Pancreas (tissue), 10 donors: ENCODE results near the gene DDX51. TPM values are rescaled to one million over a fixed set of nuclear protein-coding genes. Genes with fewer than 3 reads are reported as not detected.

Source experiments
- ATAC-seq, 4 donors: fragments of 200-7000 bp; cut with Tn5 transposase; one replicate each; pipeline versions ENCODE4 v1.8.0 to v1.9.1; 2020; ENCODE audit warnings: mild to moderate bottlenecking in 4 of 4, moderate library complexity in 4 of 4
- DNase-seq, 6 donors: peaks; one replicate each; pipeline ENCODE4 v3.0.0-alpha.2; 2020
- FAIRE-seq: peaks from 2 replicates; lab custom pipeline; 2012; peaks lifted over from hg19 to GRCh38; lab: Jason Lieb, UNC
- H3K27ac ChIP-seq, 4 donors: fragments of 200-600 bp; sonication (generic); 1 replicate in 3 of 4; 2 replicates in 1 of 4; pipeline versions ENCODE4 v1.5.0 to v1.8.0; 2020
- H3K27me3 ChIP-seq, 4 donors: fragments of 200-600 bp; one replicate each; pipeline ENCODE4 v1.8.0; 2021
- H3K36me3 ChIP-seq, 3 donors: fragments of 200-600 bp; sonication (generic) in 1 of 3; one replicate each; pipeline versions ENCODE4 v1.5.0 to v1.8.0; 2020 to 2021
- H3K4me1 ChIP-seq, 3 donors: fragments of 200-600 bp; one replicate each; pipeline ENCODE4 v1.8.0; 2021
- H3K4me3 ChIP-seq, 4 donors: fragments of 200-600 bp; sonication (generic) in 2 of 4; one replicate each; pipeline versions ENCODE4 v1.5.0 to v1.8.0; 2020 to 2021
- H3K9me3 ChIP-seq, 4 donors: fragments of 200-600 bp; one replicate each; pipeline ENCODE4 v1.8.0; 2021
- CTCF ChIP-seq, 4 donors: fragments of 200-600 bp; sonication (generic) in 3 of 4; IDR thresholded peaks; one replicate each; pipeline versions ENCODE4 v1.5.0 to v1.8.0; 2021; ENCODE audit warnings: antibody characterized with exemption in 4 of 4
- WGBS, 2 donors: extraction: QIAGEN DNeasy Blood & Tissue Kit; methylation state at CpG; one replicate each; pipeline ENCODE4 v1.1.7; 2013; 5-methylcytosine and 5-hydroxymethylcytosine counted together
- intact Hi-C, 3 donors: fragments of 100-400 bp; cut with DNase I; formaldehyde crosslinking; loops; one replicate each; pipeline versions ENCODE4 v1.11.1 to v1.14.2; 2022
- polyA plus RNA-seq, 2 donors: library from polyadenylated mRNA; stranded (reverse); fragments of 200-250 nt; gene quantifications; one replicate each; pipeline ENCODE4 v1.2.3, GENCODE V29; 2013
- total RNA-seq, 6 donors: library from RNA; stranded (reverse); fragmentation: NEBNext Ultra II Directional in 4 of 6; extraction: Animal tissue kit (Norgen Biotek cat#: 25700) in 4 of 6; gene quantifications; one replicate each; pipeline versions ENCODE4 v1.2.1 to v1.2.4, GENCODE V29; 2021 to 2023
- donor health status: healthy with polysubstance abuse.
- donor health status: DM: no; HTN: no; CAD: no; lungs with moderate emphysema.
- donor health status: DM: no; HTN: no; CAD: no.
- donor health status: control.
- donor health status: control.
- donor health status: Bipolar disorder and iron deficiency.
- donor health status: DM: yes; HTN: yes; CAD: no.
- donor health status: DM: no; HTN: no; CAD: no.
- donor health status: DM: no; HTN: no; CAD: no.
- donor health status: DM: yes; HTN: yes; CAD: no.

DDX51 gene
- total and polyA plus RNA-seq, 8 donors: 7.8 to 46.7 (median 13.7) TPM

- WGBS, 2 donors: 62 to 75% methylated on average over 33 of the region's 33 CpGs
- peaks cover 0 to 10% (median 0%) of the 10 kb centered on the region in 4 donors for H3K27me3 ChIP-seq
Measured at GRCh38 chr12:132170637-132171292, 26.6 kb upstream of the DDX51 start.

GRCh38 chr12:132170094-132170636 is 26.0 kb upstream of the DDX51 start:
- H3K36me3 ChIP-seq: no peaks in the 10 kb centered on the region
- H3K27ac ChIP-seq: peak overlapping the region in 1 of 4 donors; percentile 12
- no peak overlapping the region for H3K4me3 ChIP-seq
- TF ChIP-seq CTCF (IDR thresholded peaks at IDR 0.05): no peak
- no peaks in the 10 kb centered on the region for H3K9me3 ChIP-seq
- FAIRE-seq (no peak), DNase-seq (peak in 2 of 6 donors; percentile 23 to 58), ATAC-seq (peak in 3 of 4 donors; percentile 36 to 63 (median 58))
- intact Hi-C loops: no loop called here
- peaks cover 0 to 7% (median 0%) of the 10 kb centered on the region in 4 donors for H3K27me3 ChIP-seq
- H3K4me1 ChIP-seq: no peaks in the 10 kb centered on the region
- WGBS, 2 donors: 25 to 28% methylated on average over 16 of the region's 16 CpGs

More at GRCh38 chr12:132170637-132171292, 26.6 kb upstream of the DDX51 start:
- intact Hi-C loops: no loop called here
- Histone ChIP-seq H3K4me1 (no peaks in the 10 kb centered on the region), H3K27ac (no peak overlapping the region), H3K4me3 (no peak overlapping the region), H3K36me3 (no peaks in the 10 kb centered on the region), H3K9me3 (no peaks in the 10 kb centered on the region)
- no peak for FAIRE-seq
- TF ChIP-seq CTCF (IDR thresholded peaks at IDR 0.05): no peak
- no peak for ATAC-seq
- peak in 1 of 6 donors; percentile 51 for DNase-seq

- peak in 2 of 4 donors; percentile 22 to 26 for ATAC-seq
- Histone ChIP-seq H3K36me3 (no peaks in the 10 kb centered on the region), H3K4me1 (no peaks in the 10 kb centered on the region), H3K9me3 (no peaks in the 10 kb centered on the region), H3K27ac (no peak overlapping the region), H3K27me3 (peaks cover 0 to 7% (median 0%) of the 10 kb centered on the region in 4 donors), H3K4me3 (no peak overlapping the region)
- peak in 2 of 6 donors; percentile 34 to 80 for DNase-seq
- FAIRE-seq: no peak
- 48 to 58% methylated on average over 14 to 17 of the region's 17 CpGs for WGBS, 2 donors
- no peak for TF ChIP-seq CTCF (IDR thresholded peaks at IDR 0.05)
- intact Hi-C loops: no loop called here
Measured at GRCh38 chr12:132169376-132169775, 25.3 kb upstream of the DDX51 start.

- ATAC-seq: no peak
- FAIRE-seq: no peak
- H3K4me3 ChIP-seq: no peak overlapping the region
- peaks cover 0 to 7% (median 0%) of the 10 kb centered on the region in 4 donors for H3K27me3 ChIP-seq
- H3K4me1 ChIP-seq: no peaks in the 10 kb centered on the region
- TF ChIP-seq CTCF (IDR thresholded peaks at IDR 0.05): no peak
- 66 to 81% methylated on average over 29 to 31 of the region's 31 CpGs for WGBS, 2 donors
- no peak overlapping the region for H3K27ac ChIP-seq
- DNase-seq: peak in 2 of 6 donors; percentile 23 to 78
- no peaks in the 10 kb centered on the region for H3K36me3 ChIP-seq
- intact Hi-C loops: no loop called here
- no peaks in the 10 kb centered on the region for H3K9me3 ChIP-seq
Measured at GRCh38 chr12:132168311-132169031, 24.4 kb upstream of the DDX51 start.
